Mucosa of descending colon (tissue), 3 donors: ENCODE results near the gene FCN2. TPM values are rescaled to one million over a fixed set of nuclear protein-coding genes. Genes with fewer than 3 reads are reported as not detected.

ENCODE experiments used
- ATAC-seq: fragments of 200-7000 bp; cut with Tn5 transposase; one replicate; pipeline ENCODE4 v1.9.1; 2020; ENCODE audit warnings: mild to moderate bottlenecking, moderate library complexity
- DNase-seq, 3 donors: peaks; one replicate each; pipeline ENCODE4 v3.0.0-alpha.2; 2020
- H3K36me3 ChIP-seq: fragments of 200-600 bp; one replicate; pipeline ENCODE4 v1.8.0; 2021; ENCODE audit warnings: low read depth, mild to moderate bottlenecking
- H3K4me1 ChIP-seq: fragments of 200-600 bp; one replicate; pipeline ENCODE4 v1.8.0; 2021; ENCODE audit warnings: low read depth, mild to moderate bottlenecking
- H3K4me3 ChIP-seq: fragments of 200-600 bp; one replicate; pipeline ENCODE4 v1.8.0; 2021; ENCODE audit warnings: mild to moderate bottlenecking
- H3K9me3 ChIP-seq: fragments of 200-600 bp; one replicate; pipeline ENCODE4 v1.8.0; 2021; ENCODE audit warnings: mild to moderate bottlenecking
- CTCF ChIP-seq: fragments of 200-600 bp; IDR thresholded peaks from one replicate; pipeline ENCODE4 v1.8.0; 2022; ENCODE audit warnings: antibody characterized with exemption, mild to moderate bottlenecking
- intact Hi-C, 2 donors: fragments of 100-400 bp; cut with DNase I in 1 of 2; cut with micrococcal nuclease in 1 of 2; formaldehyde crosslinking; loops; one replicate each; pipeline versions ENCODE4 v1.11.0 to v1.11.1; 2022; cut with DNase I, micrococcal nuclease
- total RNA-seq, 3 donors: library from RNA; stranded (reverse); fragmentation: NEBNext Ultra II Directional in 2 of 3; extraction: Animal tissue kit (Norgen Biotek cat#: 25700) in 2 of 3; gene quantifications; one replicate each; pipeline versions ENCODE4 v1.2.1 to v1.2.4, GENCODE V29; 2021 to 2023
- donor health status: DM: no; HTN: no; CAD: no; lungs with moderate emphysema.
- donor health status: DM: no; HTN: no; CAD: no.
- donor health status: DM: no; HTN: yes; CAD: no.

FCN2 gene
- total RNA-seq, 3 donors from 2014 or later, result not detected

DNA sequence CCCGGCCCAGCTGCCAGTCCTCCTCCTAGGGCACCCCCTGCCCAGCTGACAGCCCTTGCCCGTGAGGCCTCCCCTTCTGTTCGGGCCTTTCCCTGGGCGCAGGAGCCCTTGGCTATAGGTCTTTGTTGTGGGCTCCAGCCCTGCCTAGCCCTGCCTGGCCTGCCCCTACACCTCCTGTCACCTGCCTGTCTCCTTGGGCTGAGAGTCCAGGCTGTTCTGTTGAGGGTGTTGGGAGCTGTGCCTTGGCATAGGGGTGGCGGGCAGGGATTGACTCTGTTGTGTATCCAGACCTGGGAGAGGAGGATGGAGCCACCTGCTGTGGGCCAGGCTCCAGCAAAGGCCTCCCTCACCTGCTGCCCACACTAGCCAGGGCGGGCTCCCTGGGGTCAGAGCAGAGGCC, 11.6 kb downstream of the FCN2 start:
- intact Hi-C loops, result no loop called here
- H3K4me3 ChIP-seq, result no peak overlapping the region
- no peaks in the 10 kb centered on the region for H3K9me3 ChIP-seq
- TF ChIP-seq CTCF, result no peak
- DNase-seq (no peak), ATAC-seq (no peak)
- no peaks in the 10 kb centered on the region for H3K36me3 ChIP-seq
- H3K4me1 ChIP-seq, result no peaks in the 10 kb centered on the region

DNA sequence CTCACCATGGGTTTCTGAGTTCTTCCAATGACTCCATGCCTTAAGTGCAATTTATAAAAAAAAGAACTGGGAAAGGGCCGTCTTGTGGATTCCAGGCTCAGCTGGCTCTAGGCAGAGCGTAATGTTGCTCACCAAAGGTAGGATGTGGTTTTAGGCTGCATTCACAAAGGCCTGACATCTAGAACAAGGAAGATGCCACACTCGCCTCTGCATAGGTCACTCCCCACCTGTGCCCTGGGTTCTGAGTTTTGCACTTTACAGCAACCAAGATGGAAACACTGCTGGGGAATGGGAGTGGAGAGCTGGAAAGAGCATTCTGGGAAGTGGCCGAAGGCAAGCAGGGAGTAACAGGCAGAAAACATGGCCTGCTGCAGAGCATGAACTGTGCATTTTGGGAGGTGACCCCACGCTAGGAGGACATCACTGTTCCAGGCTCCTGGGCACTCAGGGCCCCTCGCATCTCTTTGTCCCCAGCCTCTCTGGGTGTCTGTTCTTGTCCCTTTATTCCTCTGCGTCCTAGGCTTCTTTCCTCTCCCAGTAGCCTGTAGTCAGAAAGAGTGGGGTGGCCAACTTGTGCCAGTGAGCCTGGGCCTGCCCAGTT, 12.3 kb downstream of the FCN2 start:
- Histone ChIP-seq H3K4me1 (no peaks in the 10 kb centered on the region), H3K9me3 (no peaks in the 10 kb centered on the region), H3K36me3 (no peaks in the 10 kb centered on the region), H3K4me3 (no peak overlapping the region)
- TF ChIP-seq CTCF, result no peak
- ATAC-seq (no peak), DNase-seq (no peak)
- intact Hi-C loops, result no loop called here

DNA sequence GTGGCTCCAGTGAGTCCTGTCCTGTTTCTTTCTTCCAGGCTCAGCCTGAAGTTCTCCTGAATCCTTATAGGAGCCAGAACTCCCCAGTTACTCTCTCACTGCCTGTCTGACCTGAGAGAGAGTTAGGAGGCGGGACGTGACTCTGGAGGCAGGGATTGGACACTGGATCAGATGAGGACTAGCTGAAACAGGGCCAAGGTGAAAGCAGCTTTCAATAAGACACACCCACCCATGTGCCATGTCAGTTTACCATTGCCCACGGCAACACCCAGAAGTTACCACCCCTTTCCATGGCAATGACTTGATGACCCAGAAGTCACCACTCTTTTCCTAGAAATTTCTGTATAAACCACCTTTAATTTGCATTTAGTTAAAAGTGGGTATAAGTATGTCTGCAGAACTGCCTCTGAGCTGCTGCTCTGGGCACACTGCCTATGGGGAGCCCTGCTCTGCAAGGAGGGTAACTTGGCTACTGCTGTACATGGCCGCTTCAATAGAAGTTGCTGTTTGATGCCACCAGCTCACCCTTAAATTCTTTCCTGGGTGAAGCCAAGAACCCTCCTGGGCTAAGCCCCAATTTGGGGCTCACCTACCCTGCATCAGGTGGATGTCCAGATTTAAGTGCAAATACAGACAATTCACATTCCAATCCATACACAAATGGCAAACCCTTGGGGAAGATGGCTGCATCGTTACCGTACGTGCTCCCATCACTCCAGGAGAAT, 13.7 kb downstream of the FCN2 start:
- DNase-seq, result no peak
- no peak for ATAC-seq
- H3K4me1 ChIP-seq, result no peaks in the 10 kb centered on the region
- H3K9me3 ChIP-seq, result no peaks in the 10 kb centered on the region
- no peak overlapping the region for H3K4me3 ChIP-seq
- H3K36me3 ChIP-seq, result no peaks in the 10 kb centered on the region
- intact Hi-C loops, result no loop called here
- TF ChIP-seq CTCF, result no peak

DNA sequence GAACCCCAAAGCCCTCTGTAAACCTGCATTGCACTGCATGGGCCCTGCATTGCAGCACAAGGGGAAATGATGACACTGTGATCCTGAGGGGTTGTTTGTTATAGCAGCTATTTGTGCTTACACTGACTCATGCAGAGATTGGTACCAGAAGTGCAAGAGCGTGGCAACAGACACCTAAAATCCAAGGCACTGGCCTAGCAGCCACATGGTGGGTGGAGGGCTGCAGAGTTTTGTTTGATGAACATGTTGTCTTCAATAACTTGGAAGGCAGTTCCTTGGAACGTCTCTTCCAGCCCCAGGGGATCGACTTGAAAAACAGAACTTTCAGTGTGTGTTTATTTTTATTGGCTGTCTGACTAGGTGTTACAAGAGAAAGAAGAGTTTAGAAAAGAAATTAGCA, 14.5 kb downstream of the FCN2 start:
- no peaks in the 10 kb centered on the region for H3K4me1 ChIP-seq
- DNase-seq (no peak), ATAC-seq (no peak)
- no peaks in the 10 kb centered on the region for H3K9me3 ChIP-seq
- intact Hi-C loops, result no loop called here
- no peak for TF ChIP-seq CTCF
- no peak overlapping the region for H3K4me3 ChIP-seq
- H3K36me3 ChIP-seq, result no peaks in the 10 kb centered on the region

- Histone ChIP-seq H3K9me3 (no peaks in the 10 kb centered on the region), H3K36me3 (no peaks in the 10 kb centered on the region), H3K4me3 (no peak overlapping the region), H3K4me1 (no peaks in the 10 kb centered on the region)
- intact Hi-C loops, result no loop called here
- ATAC-seq (no peak), DNase-seq (no peak)
- TF ChIP-seq CTCF, result no peak
These were observed 14.9 kb downstream of the FCN2 start for GRCh38 chr9:134895567-134895907.
